Astrocyte of the hippocampus (primary cell): ENCODE data around the gene TARBP2.
A peak's percentile ranks its signal among the peaks of the same experiment; 100 is the strongest.
"Not testable (repeated sequence)": the region's sequence is repeated elsewhere in the genome, so short reads cannot be mapped to it uniquely, and the experiment has no call there.

Experiments used
- DNase-seq: peaks from one replicate; pipeline ENCODE4 v3.0.0; 2011; ENCODE audit warnings: low read depth, low spot score

Gene TARBP2

DNA sequence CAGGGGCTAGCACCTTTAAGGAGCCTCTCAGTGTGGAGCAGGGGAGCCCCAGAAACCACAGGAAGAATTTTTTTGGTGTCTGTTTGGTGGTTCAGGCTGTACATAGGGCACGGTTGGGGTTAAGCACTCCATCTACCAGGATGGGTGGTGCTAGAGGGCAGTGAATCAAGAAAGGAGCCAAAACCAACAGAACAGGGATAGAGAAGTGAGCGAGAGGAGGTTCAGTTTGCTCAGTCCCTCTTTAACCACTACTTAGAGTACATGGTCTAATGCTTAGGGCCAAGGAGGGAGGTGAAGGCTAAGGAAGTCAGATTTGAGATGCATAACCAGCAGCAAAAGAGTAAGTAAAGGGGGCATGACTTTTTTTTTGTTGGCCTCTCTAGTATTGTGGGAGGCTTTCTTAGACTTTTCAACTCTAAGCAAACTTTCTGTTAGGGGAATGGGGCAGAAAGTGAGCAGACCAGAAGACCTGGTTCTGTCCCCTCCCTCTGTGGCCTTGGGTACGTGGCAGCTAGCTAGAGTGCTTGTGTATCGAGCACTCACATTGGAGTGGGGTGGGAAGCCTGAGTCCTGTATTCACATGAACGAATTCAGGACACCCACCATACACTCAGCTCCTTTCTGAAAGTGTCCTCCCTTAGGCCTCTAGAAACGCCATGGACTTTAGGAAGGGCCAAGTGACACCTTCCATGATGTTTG is 12.8 kb downstream of the TARBP2 start:
- no peak for DNase-seq

GRCh38 chr12:53514628-53515290 is 13.7 kb downstream of the TARBP2 start:
- DNase-seq: no peak

DNA sequence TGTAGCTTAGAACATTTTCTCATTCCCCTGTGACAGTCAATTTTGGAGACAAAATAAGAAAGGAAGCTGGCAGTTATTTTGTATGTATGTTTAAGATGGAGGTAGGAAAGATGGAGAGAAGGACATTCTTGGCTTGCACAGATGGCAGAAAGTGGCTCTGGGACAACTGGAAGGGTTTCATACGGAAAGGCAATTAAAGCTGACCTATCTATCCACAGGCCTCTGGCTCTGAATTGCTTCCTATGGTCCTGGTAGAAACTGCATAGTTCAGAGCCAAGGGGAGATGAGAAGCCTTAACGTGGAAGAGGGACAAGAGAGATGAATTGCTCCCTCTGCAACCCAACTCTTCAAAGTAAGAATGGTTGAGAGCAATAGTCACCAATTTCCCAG is 14.2 kb downstream of the TARBP2 start:
- no peak for DNase-seq

- DNase-seq: no peak
These were observed 15.8 kb downstream of the TARBP2 start for GRCh38 chr12:53516758-53517455.

DNA sequence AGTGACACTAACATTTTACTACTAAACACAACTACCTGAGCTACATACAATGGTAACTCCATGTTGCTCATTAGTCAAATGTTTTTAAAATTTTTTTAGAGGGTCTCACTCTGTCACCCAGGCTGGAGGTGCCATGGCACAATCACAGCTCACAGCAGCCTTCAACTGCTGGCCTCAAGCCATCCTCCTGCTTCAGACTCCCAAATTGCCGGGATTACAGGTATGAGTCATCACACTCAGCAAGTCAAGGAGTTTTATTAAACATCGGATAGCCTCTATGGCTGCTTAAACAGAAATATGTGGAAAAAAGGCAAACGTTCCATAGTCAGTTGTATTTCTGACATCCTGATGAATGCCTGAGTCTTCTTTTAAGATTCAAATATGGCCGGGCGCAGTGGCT is 17.3 kb downstream of the TARBP2 start:
- no peak for DNase-seq

GRCh38 chr12:53523131-53523530 is 22.0 kb downstream of the TARBP2 start:
- no peak for DNase-seq

DNA sequence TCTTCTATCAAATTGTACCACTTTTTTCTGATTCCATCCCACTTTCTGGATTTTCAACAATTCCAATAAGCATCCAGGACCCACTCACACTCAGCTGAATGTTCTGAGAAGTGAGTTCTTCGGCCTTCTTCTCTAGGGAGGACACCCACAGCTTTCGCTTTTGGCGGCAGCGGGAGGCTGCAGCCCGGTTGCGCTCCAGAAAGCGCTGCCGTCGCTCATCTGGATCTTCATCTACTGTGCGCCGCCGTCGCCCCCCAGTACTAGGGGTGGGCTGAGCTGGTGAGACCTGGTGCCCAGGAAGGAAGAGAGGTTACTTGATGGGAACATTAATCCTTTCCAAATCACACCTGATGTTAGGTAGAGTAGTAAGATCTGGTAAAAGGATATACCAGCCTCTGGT is 23.4 kb downstream of the TARBP2 start:
- no peak for DNase-seq

DNA sequence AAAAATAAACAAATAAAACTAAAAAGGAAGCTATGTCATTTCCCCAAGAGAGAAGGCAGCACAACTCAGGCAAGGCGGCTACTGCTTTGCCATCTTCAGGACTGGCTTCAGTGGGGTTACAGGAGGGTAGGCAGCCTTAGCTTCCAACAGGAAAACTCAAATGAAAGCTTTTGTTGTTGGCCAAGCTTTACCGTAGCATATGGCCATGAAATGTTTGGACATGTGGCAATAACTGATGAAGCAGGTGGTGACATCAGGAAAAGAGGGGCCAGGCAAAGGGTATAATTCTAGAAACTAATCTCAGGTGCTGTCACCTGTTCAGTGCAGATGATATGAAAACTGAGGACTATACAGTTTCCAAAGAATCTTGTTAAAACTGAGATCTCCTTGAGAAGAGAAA is 29.0 kb downstream of the TARBP2 start:
- no peak for DNase-seq

- peak; percentile 29 for DNase-seq
These were observed 29.8 kb downstream of the TARBP2 start for GRCh38 chr12:53530920-53531319.

- DNase-seq: no peak
These were observed 30.9 kb downstream of the TARBP2 start for GRCh38 chr12:53532021-53532420.

GRCh38 chr12:53532524-53533445 is 31.7 kb downstream of the TARBP2 start:
- no peak for DNase-seq

GRCh38 chr12:53533471-53533870 is 32.4 kb downstream of the TARBP2 start:
- no peak for DNase-seq

- no peak for DNase-seq
These were observed 35.9 kb downstream of the TARBP2 start for GRCh38 chr12:53536962-53537361.

GRCh38 chr12:53538209-53538689 is 37.2 kb downstream of the TARBP2 start:
- peak; percentile 33 for DNase-seq

- no peak for DNase-seq
These were observed 38.4 kb downstream of the TARBP2 start for GRCh38 chr12:53539526-53539925.

DNA sequence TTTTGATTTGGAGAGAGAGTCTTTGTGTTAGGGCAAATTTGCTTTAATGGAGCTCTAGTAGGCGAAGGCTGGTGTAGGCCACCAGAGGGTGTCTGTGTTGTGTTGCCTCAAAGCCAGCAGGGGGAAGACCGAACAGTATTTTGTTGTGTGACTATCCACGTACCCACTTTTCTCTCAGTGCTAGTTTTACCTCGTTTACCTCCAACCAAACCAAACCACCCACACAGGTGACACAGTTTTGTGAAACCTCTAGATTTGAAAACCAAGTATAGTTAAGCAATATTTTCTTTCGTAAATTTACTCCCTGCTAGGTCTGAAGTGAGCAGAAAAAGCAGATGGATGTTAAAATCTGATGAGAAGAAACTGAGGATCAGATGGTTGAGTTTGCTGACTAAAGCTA is 42.5 kb downstream of the TARBP2 start:
- DNase-seq: peak; percentile 84

- DNase-seq: not testable (repeated sequence)
These were observed 47.3 kb downstream of the TARBP2 start for GRCh38 chr12:53548354-53548753.

- not testable (repeated sequence) for DNase-seq
These were observed 49.0 kb downstream of the TARBP2 start for GRCh38 chr12:53550131-53550530.

DNA sequence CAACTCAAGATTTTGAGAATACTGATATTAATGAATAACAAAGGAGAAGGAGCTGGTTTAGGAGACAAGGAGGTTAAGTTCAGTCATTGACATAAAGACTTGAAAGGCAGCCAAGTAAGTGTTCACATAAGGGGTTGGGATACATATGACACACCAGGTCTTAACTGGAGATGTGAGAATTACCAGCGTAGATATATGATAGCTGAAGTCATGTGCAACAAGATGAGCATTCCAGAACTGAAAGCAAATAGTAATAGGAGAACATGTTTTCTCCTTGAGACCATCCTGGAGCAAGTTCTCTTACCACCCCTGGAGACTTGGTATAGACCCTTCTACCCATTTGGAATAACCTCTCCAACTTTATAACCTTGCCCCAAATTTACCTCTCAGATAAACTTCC is 49.5 kb downstream of the TARBP2 start:
- no peak for DNase-seq

- DNase-seq: peak; percentile 34
These were observed 50.8 kb downstream of the TARBP2 start for GRCh38 chr12:53551889-53552291.
